Skin of body (tissue), 2 donors: ENCODE measurements around the gene POGLUT2. TPM values are rescaled to one million over a fixed set of nuclear protein-coding genes. Genes with fewer than 3 reads are reported as not detected.
A peak's percentile ranks its signal among the peaks of the same experiment; 100 is the strongest.

ENCODE experiments used
- DNase-seq: peaks from one replicate; lab custom pipeline; 2025; lab: John Stamatoyannopoulos, UW
- total RNA-seq: library from RNA; depleted of rRNA; stranded (reverse); fragments of >200 nt; gene quantifications from one replicate; pipeline ENCODE4 v1.2.3, GENCODE V29; 2014

The POGLUT2 gene
- total RNA-seq, 1 donor from 2014 or later: 15.3 TPM

GRCh38 chr13:102770435-102770834 is 28.3 kb downstream of the POGLUT2 start:
- DNase-seq: no peak

- no peak for DNase-seq
Measured at GRCh38 chr13:102769679-102770078, 29.1 kb downstream of the POGLUT2 start.

- DNase-seq: peak; percentile 2
Measured at GRCh38 chr13:102768909-102769308, 29.9 kb downstream of the POGLUT2 start.

GRCh38 chr13:102763741-102764140 is 35.0 kb downstream of the POGLUT2 start:
- no peak for DNase-seq

GRCh38 chr13:102761071-102761470 is 37.7 kb downstream of the POGLUT2 start:
- no peak for DNase-seq

- no peak for DNase-seq
Measured at GRCh38 chr13:102758842-102759241, 39.9 kb downstream of the POGLUT2 start.

- DNase-seq: no peak
Measured at GRCh38 chr13:102757006-102757405, 41.8 kb downstream of the POGLUT2 start.

- no peak for DNase-seq
Measured at GRCh38 chr13:102751886-102752285, 46.9 kb downstream of the POGLUT2 start.

- DNase-seq: no peak
Measured at GRCh38 chr13:102742506-102742905, 56.3 kb downstream of the POGLUT2 start.

- no peak for DNase-seq
Measured at GRCh38 chr13:102742101-102742500, 56.7 kb downstream of the POGLUT2 start.

Other genes starting within 250 kb of the POGLUT2 start
- 51.8 TPM for gene TPP2, start 202.0 kb downstream of the POGLUT2 start, total RNA-seq
- gene METTL21C, start 103.9 kb downstream of the POGLUT2 start, total RNA-seq: 3.0 TPM
- gene TEX30, start 25.2 kb downstream of the POGLUT2 start, total RNA-seq: 11.1 TPM
- gene BIVM, start 143 bp upstream of the POGLUT2 start, total RNA-seq: 25.5 TPM
- gene ERCC5, start 47.1 kb upstream of the POGLUT2 start, total RNA-seq: 55.8 TPM